PC-9 (cell line): Measurements from ENCODE around the gene ZNF474.

Source experiments
- CTCF ChIP-seq: fragments of 200-600 bp; sonication (generic); conservative IDR thresholded peaks from 2 replicates; pipeline ENCODE4 v1.6.1; 2017; ENCODE audit warnings: mixed run types, antibody characterized with exemption, mild to moderate bottlenecking, moderate library complexity
- EZH2 ChIP-seq: fragments of 200-600 bp; sonication (generic); IDR thresholded peaks from 2 replicates; pipeline ENCODE4 v1.8.0; 2017; ENCODE audit warnings: antibody characterized with exemption, low read depth

GRCh38 chr5:122095158-122095557 is 34.2 kb upstream of the ZNF474 start:
- TF ChIP-seq EZH2: no peak
- TF ChIP-seq CTCF: no peak
